RWPE1 (cell line): Measurements from ENCODE around the gene TPSD1.

Experiments used
- CTCF ChIA-PET: fragments of 350-600 bp; sonication (Branson Sonifier 250); formaldehyde crosslinking; extraction: SDS; loops from one replicate; lab custom pipeline; 2021; lab: Yijun Ruan, JAX
- POLR2A ChIA-PET: fragments of 400-600 bp; formaldehyde crosslinking; extraction: SDS; loops from one replicate; lab custom pipeline; 2020; ENCODE audit warnings: antibody characterized with exemption; ENCODE audit not compliant: low non-redundant PET; lab: Yijun Ruan, JAX
- DNase-seq: peaks from one replicate; pipeline ENCODE4 v3.0.0; 2012; ENCODE audit warnings: low spot score
- H3K27ac ChIP-seq: fragments of 450-650 bp; 2 replicates; pipeline ENCODE4 v1.5.1; 2017
- TF ChIP-seq, protein P1 (sequence below): fragments of 450-650 bp; conservative IDR thresholded peaks from 2 replicates; pipeline ENCODE4 v1.5.1; 2017; ENCODE audit warnings: low read depth, mild to moderate bottlenecking

Gene TPSD1

DNA sequence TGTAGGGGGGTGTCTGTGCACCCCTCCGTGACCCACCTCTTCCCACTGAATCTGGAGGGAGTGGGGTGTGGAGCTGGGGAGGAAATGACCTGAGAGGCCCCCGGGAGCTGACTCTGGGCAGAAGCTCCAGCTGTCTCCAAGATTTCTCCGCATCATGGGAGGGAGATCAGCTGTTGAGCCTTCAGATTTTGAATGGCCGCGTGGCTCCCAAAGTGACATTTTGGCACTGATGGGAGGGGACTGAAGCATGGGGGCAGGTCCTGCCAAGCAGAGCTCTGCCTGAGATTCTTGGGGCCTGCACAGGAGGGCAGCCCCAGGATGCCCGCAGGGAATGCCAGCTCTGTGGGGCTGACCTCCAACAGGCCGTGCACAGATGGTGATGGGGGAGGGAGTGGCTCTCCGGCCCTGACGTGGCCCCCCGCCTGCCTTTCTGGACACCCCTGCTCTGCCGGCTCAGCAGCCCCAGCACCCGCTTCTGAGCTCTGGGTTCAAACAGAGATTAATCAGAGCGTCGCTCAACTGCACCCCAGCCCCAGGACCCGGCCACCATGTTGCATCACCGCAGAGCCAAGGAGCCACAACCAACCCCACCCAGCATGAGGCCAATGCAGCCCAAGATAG is 28.2 kb downstream of the TPSD1 start:
- no peak overlapping the region for H3K27ac ChIP-seq
- CTCF ChIA-PET, result interaction anchor here (0.7 kb wide), 2 partner anchors 23 to 81 kb away, joined by 3 read pairs; no protein-coding TSS in a partner anchor
- TF ChIP-seq, protein P1, sequence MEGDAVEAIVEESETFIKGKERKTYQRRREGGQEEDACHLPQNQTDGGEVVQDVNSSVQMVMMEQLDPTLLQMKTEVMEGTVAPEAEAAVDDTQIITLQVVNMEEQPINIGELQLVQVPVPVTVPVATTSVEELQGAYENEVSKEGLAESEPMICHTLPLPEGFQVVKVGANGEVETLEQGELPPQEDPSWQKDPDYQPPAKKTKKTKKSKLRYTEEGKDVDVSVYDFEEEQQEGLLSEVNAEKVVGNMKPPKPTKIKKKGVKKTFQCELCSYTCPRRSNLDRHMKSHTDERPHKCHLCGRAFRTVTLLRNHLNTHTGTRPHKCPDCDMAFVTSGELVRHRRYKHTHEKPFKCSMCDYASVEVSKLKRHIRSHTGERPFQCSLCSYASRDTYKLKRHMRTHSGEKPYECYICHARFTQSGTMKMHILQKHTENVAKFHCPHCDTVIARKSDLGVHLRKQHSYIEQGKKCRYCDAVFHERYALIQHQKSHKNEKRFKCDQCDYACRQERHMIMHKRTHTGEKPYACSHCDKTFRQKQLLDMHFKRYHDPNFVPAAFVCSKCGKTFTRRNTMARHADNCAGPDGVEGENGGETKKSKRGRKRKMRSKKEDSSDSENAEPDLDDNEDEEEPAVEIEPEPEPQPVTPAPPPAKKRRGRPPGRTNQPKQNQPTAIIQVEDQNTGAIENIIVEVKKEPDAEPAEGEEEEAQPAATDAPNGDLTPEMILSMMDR, result no peak
- POLR2A ChIA-PET, result no interaction called here
- DNase-seq, result no peak

- TF ChIP-seq, protein P1, result no peak
- ChIA-PET POLR2A (no interaction called here), CTCF (no interaction called here)
- H3K27ac ChIP-seq, result no peak overlapping the region
- DNase-seq, result no peak
Measured at GRCh38 chr16:1285669-1286512, 30.0 kb downstream of the TPSD1 start.

GRCh38 chr16:1286513-1287094 is 30.7 kb downstream of the TPSD1 start:
- H3K27ac ChIP-seq, result no peak overlapping the region
- TF ChIP-seq, protein P1, result no peak
- ChIA-PET CTCF (no interaction called here), POLR2A (no interaction called here)
- DNase-seq, result no peak

DNA sequence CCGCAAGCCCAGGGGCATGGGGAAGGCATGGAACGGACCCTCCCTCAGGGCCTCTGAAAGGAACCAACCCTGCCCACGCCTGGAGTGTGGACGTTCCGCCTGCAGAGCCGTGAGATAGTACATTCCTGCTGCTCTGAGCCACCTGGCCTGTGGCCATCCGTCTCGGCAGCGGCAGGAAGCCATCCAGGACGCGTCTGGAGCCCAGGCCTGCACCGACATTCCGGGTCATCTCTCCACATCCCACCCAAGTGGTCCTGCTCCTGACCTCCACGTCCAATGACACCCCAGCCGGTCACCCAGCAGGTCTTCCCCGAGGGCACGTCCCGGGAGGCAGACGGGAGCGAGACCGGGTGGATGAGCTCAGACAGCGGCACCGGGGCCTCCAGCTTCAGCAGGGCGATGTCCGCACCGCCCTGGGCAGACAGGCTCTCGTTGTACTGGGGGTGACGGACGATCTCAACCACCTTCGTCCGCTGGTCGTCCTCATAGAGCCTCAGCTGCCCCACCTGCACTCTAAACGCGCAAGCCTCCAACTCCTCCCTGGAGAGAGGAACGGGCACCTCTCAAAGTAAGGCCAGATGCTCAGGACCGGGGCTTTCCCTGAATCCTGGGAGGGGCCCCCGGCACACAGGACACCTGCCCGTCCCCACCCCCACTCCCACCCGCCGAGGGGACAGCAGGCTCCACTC is 32.3 kb downstream of the TPSD1 start:
- DNase-seq, result no peak
- no peak overlapping the region for H3K27ac ChIP-seq
- ChIA-PET CTCF (no interaction called here), POLR2A (no interaction called here)
- TF ChIP-seq, protein P1, result no peak

DNA sequence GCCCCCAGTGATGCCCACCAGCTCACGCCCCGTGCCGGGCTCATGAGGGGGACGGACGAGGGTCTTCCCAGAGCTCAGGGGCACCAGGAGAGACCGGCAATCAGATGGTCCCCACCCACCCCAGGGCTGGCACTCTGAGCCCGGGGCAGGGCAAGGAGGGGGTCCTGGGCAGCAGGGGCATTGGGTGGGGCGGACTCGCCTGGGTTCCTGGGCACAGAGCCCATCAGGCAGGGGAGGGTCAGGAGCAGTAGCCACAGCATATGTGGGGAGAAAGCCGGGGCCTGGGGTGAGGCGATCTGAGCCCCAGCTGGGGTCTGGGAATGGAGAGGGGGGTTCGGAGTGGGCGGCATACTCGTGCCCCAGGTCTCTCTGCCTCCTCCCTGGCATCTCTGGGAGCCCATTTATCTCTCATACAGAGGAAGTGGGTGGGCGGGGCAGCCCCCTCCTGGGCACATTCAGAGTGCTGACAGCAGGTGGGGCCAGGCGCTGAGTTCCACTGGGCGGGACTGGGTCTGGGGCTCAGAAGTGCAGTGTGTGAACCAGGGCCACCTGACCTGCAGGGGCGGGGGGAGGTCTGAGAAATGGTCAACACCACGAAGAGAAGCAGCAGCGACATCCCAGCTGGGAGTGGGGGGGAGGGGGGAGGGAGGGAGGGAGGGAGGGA is 33.1 kb downstream of the TPSD1 start:
- TF ChIP-seq, protein P1, result no peak
- no peak for DNase-seq
- no peak overlapping the region for H3K27ac ChIP-seq
- ChIA-PET POLR2A (no interaction called here), CTCF (no interaction called here)

DNA sequence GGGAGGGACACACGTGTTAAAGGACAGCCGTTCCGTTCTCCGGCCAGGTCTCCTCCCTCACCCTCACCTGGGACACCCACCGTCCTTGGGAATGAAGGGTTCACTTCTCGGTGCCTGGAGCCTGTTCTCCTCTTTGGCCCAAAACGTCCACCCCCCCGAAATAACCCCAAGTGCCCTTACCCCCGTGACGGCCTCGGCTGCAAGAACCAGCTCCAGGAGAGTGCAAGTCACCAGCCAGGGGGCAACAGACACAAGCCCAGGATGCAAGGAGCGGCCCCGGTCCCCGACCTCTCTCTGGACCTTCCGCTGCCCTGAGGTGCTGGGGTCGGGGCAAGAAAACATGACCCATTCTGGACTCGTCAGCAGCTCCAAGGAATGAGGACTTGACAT is 33.6 kb downstream of the TPSD1 start:
- CTCF ChIA-PET, result no interaction called here
- TF ChIP-seq, protein P1, result no peak
- POLR2A ChIA-PET, result no interaction called here
- DNase-seq, result no peak
- no peak overlapping the region for H3K27ac ChIP-seq
